HCT116 (cell line): ENCODE data around the gene DHDH.

ENCODE experiments used
- ATF3 ChIP-seq: IDR thresholded peaks from 2 replicates; pipeline ENCODE4 v1.6.1; 2012
- CBX3 ChIP-seq: IDR thresholded peaks from 2 replicates; pipeline ENCODE4 v1.6.1; 2012; ENCODE audit warnings: low read depth
- CEBPB ChIP-seq: IDR thresholded peaks from 2 replicates; pipeline ENCODE4 v1.6.1; 2012; ENCODE audit warnings: low read depth
- CTCF ChIP-seq, 3 experiments: fragments of 200-600 bp in 1 of 3; sonication (generic) in 1 of 3; IDR thresholded peaks in 2 of 3; conservative IDR thresholded peaks in 1 of 3; 2 replicates each; pipeline ENCODE4 v1.5.1; 2012 to 2017; ENCODE audit warnings: low read depth in 2 of 3, low read length in 2 of 3, antibody characterized with exemption in 1 of 3, borderline replicate concordance in 1 of 3, control low read depth in 1 of 3, mild to moderate bottlenecking in 1 of 3, mixed read lengths in 1 of 3, mixed run types in 1 of 3, moderate library complexity in 1 of 3; ENCODE audit not compliant: insufficient read depth in 1 of 3
- EGR1 ChIP-seq: IDR thresholded peaks from 2 replicates; pipeline ENCODE4 v1.6.1; 2012; ENCODE audit warnings: low read depth
- EZH2 ChIP-seq: fragments of 200-600 bp; sonication (generic); IDR thresholded peaks from 2 replicates; pipeline ENCODE4 v1.6.1; 2017; ENCODE audit warnings: antibody characterized with exemption, mixed run types
- EZH2phosphoT487 ChIP-seq: fragments of 200-600 bp; IDR thresholded peaks from 2 replicates; pipeline ENCODE4 v1.6.1; 2018; ENCODE audit warnings: antibody characterized with exemption, borderline replicate concordance
- FOSL1 ChIP-seq: IDR thresholded peaks from 2 replicates; pipeline ENCODE4 v1.6.1; 2012; ENCODE audit warnings: low read depth
- MAX ChIP-seq: IDR thresholded peaks from 2 replicates; pipeline ENCODE4 v1.6.1; 2012
- POLR2A ChIP-seq: IDR thresholded peaks from 2 replicates; pipeline ENCODE4 v1.7.0; 2011; ENCODE audit warnings: borderline replicate concordance; ENCODE audit not compliant: insufficient read depth, insufficient read length; ENCODE audit errors: extremely low read depth
- TCF7L2 ChIP-seq: IDR thresholded peaks from 2 replicates; pipeline ENCODE4 v1.7.0; 2011; ENCODE audit warnings: borderline replicate concordance, inconsistent platforms; ENCODE audit not compliant: insufficient read depth, insufficient read length; ENCODE audit errors: extremely low read depth

GRCh38 chr19:48896191-48896720 lies 37.2 kb upstream of the DHDH start:
- TF ChIP-seq CTCF (IDR thresholded peaks at IDR 0.05 in 2 of 3, conservative IDR thresholded peaks at IDR 0.05 in 1 of 3; ENCODE audit: borderline replicate concordance in 1 of 3, insufficient read depth in 1 of 3, low read depth in 2 of 3, low read length in 2 of 3) (no peak), CEBPB (no peak), EZH2 (no peak), POLR2A (no peak), EGR1 (no peak), TCF7L2 (no peak), MAX (no peak), ATF3 (no peak), FOSL1 (no peak), EZH2phosphoT487 (no peak), CBX3 (no peak)
